ENCODE data around the gene PTGR1. TPM values are rescaled to one million over a fixed set of nuclear protein-coding genes. Genes with fewer than 3 reads are reported as not detected.

Gene PTGR1
- total and polyA plus RNA-seq, 8 donors: 5.0 to 28.8 (median 13.9) TPM

GRCh38 chr9:111533099-111533790 is 66.2 kb downstream of the PTGR1 start:
- no peak for ATAC-seq
- DNase-seq: no peak
- Histone ChIP-seq H3K4me3 (no peak overlapping the region), H3K4me1 (no peaks in the 10 kb centered on the region), H3K27me3 (no peaks in the 10 kb centered on the region), H3K36me3 (peaks cover 0 to 15% (median 5%) of the 10 kb centered on the region in 3 donors), H3K9me3 (no peaks in the 10 kb centered on the region), H3K27ac (no peak overlapping the region)
- no peak for FAIRE-seq
- 86 to 96% methylated on average over 5 of the region's 5 CpGs for WGBS, 2 donors
- intact Hi-C loops (cut with DNase I): no loop called here
- no peak for TF ChIP-seq CTCF (IDR thresholded peaks at IDR 0.05)

- TF ChIP-seq CTCF (IDR thresholded peaks at IDR 0.05): no peak
- FAIRE-seq (no peak), ATAC-seq (no peak), DNase-seq (no peak)
- Histone ChIP-seq H3K9me3 (no peaks in the 10 kb centered on the region), H3K27me3 (no peaks in the 10 kb centered on the region), H3K36me3 (peaks cover 0 to 6% (median under 1%) of the 10 kb centered on the region in 3 donors), H3K4me1 (no peaks in the 10 kb centered on the region), H3K4me3 (no peak overlapping the region), H3K27ac (no peak overlapping the region)
- intact Hi-C loops (cut with DNase I): no loop called here
- 95 to 99% methylated on average over 4 of the region's 4 CpGs for WGBS, 2 donors
These were observed 67.7 kb downstream of the PTGR1 start for GRCh38 chr9:111531716-111532115.

- DNase-seq (no peak), ATAC-seq (no peak), FAIRE-seq (no peak)
- Histone ChIP-seq H3K36me3 (no peaks in the 10 kb centered on the region), H3K27ac (no peak overlapping the region), H3K27me3 (no peaks in the 10 kb centered on the region), H3K9me3 (no peaks in the 10 kb centered on the region), H3K4me1 (peaks cover 0 to 5% (median 0%) of the 10 kb centered on the region in 3 donors), H3K4me3 (no peak overlapping the region)
- no peak for TF ChIP-seq CTCF (IDR thresholded peaks at IDR 0.05)
- WGBS, 2 donors: 38 to 42% methylated on average over 2 of the region's 2 CpGs
- intact Hi-C loops (cut with DNase I): no loop called here
These were observed 69.7 kb downstream of the PTGR1 start for GRCh38 chr9:111529787-111530186.

- DNase-seq (no peak), FAIRE-seq (no peak), ATAC-seq (no peak)
- intact Hi-C loops (cut with DNase I): no loop called here
- 92 to 93% methylated on average over 2 of the region's 2 CpGs for WGBS, 2 donors
- Histone ChIP-seq H3K27me3 (no peaks in the 10 kb centered on the region), H3K4me1 (peaks cover 0 to 5% (median 0%) of the 10 kb centered on the region in 3 donors), H3K9me3 (no peaks in the 10 kb centered on the region), H3K36me3 (no peaks in the 10 kb centered on the region), H3K27ac (no peak overlapping the region), H3K4me3 (no peak overlapping the region)
- no peak for TF ChIP-seq CTCF (IDR thresholded peaks at IDR 0.05)
These were observed 72.1 kb downstream of the PTGR1 start for GRCh38 chr9:111527347-111527746.

Measured in pancreas (tissue), 10 donors.